Transverse colon (tissue), 4 donors: ENCODE results near the gene KRT80.

ENCODE experiments used
- EP300 ChIP-seq: sonication (generic); formaldehyde crosslinking; IDR thresholded peaks from one replicate; pipeline ENCODE4 v1.6.1; 2017; ENCODE audit warnings: antibody characterized with exemption, low read depth
- POLR2A ChIP-seq: fragments of 450-650 bp; IDR thresholded peaks from one replicate; pipeline ENCODE4 v1.6.1; 2016; ENCODE audit warnings: antibody characterized with exemption, mild to moderate bottlenecking, moderate library complexity
- POLR2AphosphoS5 ChIP-seq, 3 donors: sonication (generic); formaldehyde crosslinking; IDR thresholded peaks; one replicate each; pipeline ENCODE4 v1.6.1; 2016; ENCODE audit warnings: antibody characterized with exemption in 3 of 3
- TF ChIP-seq, protein P1 (sequence below), 5 experiments: fragments of 200-600 bp in 3 of 5; fragments of 450-650 bp in 2 of 5; sonication (generic) in 3 of 5; IDR thresholded peaks; 1 replicate in 2 of 5; 2 replicates in 3 of 5; pipeline ENCODE4 v1.5.1; 2016 to 2017; ENCODE audit warnings: antibody characterized with exemption in 5 of 5, inconsistent platforms in 3 of 5, mild to moderate bottlenecking in 2 of 5, moderate library complexity in 1 of 5

DNA sequence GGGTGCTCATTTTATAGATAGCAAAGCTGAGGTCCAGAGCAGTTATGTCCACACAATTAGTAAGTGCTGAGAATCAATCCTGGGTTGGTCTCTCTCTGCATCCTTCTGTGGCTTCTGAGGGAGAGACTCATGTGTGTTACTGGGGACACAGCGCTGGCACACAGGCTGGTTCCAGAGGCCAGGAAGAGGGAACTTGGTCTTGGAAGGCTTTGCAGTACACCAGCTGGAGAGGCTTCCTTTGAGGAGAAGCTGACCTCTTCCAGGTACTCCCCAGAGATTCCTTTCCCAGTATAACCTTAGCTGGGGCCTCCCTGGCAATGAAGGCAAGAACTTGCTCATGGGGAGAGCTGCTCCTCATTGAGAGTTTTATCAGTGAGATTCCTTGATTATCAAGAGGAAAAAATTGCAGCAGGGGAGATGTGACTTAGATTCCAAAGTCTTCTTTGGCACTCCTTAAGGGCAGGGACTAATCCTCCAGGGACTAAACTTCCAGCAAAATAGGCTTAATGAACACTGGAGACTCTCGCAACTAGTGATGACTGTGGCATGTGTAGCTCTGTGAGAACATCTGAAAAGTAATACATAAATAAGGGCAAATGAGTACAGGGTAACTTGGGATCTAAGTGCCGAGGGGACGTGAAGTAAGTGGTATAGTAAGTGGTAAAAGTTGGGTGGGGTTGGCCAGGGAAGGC, 13.9 kb upstream of the KRT80 start:
- TF ChIP-seq, protein P1, sequence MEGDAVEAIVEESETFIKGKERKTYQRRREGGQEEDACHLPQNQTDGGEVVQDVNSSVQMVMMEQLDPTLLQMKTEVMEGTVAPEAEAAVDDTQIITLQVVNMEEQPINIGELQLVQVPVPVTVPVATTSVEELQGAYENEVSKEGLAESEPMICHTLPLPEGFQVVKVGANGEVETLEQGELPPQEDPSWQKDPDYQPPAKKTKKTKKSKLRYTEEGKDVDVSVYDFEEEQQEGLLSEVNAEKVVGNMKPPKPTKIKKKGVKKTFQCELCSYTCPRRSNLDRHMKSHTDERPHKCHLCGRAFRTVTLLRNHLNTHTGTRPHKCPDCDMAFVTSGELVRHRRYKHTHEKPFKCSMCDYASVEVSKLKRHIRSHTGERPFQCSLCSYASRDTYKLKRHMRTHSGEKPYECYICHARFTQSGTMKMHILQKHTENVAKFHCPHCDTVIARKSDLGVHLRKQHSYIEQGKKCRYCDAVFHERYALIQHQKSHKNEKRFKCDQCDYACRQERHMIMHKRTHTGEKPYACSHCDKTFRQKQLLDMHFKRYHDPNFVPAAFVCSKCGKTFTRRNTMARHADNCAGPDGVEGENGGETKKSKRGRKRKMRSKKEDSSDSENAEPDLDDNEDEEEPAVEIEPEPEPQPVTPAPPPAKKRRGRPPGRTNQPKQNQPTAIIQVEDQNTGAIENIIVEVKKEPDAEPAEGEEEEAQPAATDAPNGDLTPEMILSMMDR (IDR thresholded peaks at IDR 0.05), result no peak
- TF ChIP-seq POLR2A (no peak), EP300 (no peak), POLR2AphosphoS5 (IDR thresholded peaks at IDR 0.05) (no peak)
